Germinal center (tissue), 1 donor: ENCODE data around the gene CRAT.

Source experiments
- DNase-seq: peaks from one replicate; pipeline ENCODE4 v3.0.0; 2012; ENCODE audit warnings: mixed read lengths, low spot score

CRAT gene

GRCh38 chr9:129109952-129110739 is 447 bp downstream of the CRAT start:
- DNase-seq = peak; percentile 27

- no peak for DNase-seq
These were observed 1.1 kb downstream of the CRAT start for GRCh38 chr9:129109537-129109903.

DNA sequence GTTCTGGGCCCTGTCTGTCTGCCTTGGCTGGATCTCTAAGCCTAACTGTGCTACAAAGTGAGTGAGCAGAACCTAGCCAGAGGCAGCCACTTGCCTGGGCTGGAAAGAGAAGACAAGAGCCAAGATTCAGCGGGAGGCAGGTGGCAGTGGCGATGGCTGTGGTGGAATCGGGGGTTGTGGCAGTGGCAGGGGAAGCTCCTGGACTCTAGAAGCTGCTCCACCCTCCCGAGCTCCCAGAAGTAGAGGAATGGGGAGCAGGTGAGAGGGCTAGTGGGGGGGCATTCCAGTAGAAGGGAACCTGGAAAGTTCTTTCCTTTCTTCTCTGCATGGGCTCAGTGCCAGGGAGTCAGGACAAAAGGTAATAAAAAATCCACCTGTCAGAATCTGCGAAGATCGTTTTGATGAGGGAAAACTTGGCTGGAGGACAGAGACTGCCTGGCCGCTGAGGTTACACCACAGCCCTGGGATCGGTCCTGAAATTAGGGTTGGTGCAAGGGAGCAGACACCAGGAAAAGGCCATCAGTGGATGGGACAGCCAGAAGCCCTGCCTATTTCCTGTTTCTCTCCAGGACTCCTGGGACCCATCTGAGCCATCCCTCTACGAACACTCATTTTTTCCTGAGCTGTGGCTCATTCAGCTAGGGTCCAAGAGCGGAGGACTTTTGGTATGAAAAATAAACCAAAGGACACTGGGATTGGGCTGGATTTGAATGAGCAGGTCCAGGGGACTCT is 1.6 kb downstream of the CRAT start:
- no peak for DNase-seq

- DNase-seq = no peak
These were observed 2.3 kb downstream of the CRAT start for GRCh38 chr9:129108083-129108804.

DNA sequence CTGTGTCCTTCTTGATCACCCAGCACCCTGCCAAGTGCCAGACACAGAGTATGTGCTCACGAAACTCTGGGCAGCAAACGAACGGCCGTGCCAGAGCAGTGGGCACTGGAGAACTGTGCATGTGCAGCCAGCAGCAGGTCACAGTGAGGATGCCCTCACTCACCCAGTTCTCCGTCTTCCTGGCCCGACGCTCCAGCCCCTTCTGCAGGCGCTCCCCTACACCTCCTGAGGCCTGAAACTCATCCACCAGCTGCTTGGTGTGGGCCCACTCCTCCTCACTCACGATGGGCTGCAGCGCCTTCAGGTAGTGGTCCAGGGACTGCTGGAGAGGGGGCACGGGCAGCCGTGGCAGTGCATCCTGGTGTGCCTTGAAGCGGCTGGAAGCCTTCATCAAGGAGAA is 2.9 kb downstream of the CRAT start:
- DNase-seq = no peak

DNA sequence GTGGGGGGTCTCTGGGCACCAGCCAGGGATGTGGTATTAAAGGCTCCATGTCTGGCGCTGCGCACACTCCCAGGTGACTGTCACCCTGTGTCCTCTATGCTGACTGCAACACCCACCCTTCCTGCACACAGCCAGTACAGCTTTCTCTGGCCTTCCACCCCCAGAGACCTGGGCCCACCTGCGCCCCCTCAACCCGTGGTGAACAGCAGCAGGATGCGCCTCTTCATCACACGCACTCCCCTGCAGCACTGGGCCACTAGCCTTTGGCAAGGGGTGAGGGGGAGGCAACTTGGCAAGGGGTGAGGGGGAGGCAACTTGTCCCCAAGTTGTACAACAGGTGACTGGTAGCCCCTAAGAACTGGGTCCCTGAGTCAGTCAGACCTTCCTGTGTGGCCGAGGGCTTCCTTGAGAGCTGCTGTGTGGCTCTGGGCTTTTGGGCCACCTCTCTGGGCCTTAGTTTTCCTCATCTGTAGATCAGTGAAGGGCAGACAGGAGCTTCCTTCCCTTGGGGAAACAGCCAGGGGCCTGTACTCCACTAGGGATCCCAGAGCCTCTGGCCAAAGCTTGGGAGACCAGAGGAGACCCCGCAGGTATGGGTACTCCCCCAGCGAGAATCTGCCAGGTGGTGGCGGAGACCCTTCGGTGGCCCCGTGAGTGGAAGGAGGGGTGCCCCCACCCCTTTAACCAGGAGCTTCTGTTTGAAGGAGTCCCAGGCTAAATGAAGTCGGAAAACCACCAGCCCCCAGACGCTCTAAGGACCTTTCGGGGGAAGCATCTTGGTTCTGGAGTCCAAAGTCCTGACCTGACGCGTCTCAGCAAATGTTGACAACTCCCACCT is 4.5 kb downstream of the CRAT start:
- DNase-seq = no peak

- no peak for DNase-seq
These were observed 6.5 kb downstream of the CRAT start for GRCh38 chr9:129104051-129104450.

DNA sequence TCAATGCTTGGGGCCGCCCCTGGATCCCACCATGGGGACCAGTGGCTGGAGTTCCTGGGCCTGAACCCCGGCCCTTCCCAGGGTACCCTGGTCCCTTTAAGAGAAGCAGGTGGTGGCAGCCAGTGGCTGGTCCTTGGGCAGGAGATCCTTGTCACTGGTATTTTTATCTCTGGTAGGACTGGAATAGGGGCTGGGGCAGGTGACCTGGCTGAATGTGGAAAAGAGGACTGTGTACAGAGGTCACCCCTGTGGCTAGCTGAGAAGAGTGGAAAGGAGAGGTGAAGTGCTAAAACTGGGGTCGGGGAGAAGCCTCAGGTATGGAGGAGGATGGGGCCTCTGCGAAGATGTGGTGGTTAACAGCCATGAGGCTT is 7.0 kb downstream of the CRAT start:
- no peak for DNase-seq

- peak; percentile 42 for DNase-seq
These were observed 7.6 kb downstream of the CRAT start for GRCh38 chr9:129102791-129103594.

DNA sequence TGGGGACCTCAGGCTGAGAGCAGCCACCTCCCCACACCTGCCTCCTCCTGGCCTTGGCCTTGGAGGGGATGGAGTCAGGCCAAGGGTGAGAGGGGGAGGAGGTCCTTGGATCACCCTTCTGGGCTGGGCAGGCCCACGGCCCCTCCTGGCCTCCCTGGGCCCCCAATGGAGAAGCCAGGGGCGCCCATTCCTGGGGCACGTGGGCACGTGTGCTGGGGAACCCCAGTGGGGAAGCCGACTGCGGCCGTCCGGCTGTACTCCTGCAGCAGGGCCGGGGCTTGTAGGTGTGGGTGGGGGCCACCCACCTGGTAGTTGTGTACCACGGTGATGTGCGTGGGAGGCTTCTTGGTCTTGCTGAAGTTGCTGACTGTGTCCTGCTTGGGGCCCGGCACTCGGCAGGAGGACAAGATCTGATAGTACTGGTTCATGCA is 8.5 kb downstream of the CRAT start:
- DNase-seq = no peak

DNA sequence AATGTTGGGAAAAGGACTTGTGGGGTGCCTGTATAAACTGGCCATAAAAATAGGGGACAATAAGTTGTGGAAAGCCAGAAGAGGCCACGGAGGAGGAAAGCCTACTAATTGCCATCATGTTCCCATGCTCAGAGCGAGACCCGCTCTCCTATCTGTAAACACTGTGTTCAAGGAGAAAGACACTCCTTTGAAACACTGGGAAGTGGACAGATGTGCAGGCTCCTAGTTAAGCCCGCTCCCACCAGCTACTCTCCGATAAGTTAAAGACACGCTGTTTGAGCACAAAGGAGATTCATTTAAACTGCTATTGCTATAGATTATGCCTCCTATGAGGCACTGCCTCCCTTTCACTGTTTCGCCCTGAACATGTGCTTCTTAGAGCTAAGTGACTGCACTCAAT is 9.3 kb downstream of the CRAT start:
- no peak for DNase-seq

DNA sequence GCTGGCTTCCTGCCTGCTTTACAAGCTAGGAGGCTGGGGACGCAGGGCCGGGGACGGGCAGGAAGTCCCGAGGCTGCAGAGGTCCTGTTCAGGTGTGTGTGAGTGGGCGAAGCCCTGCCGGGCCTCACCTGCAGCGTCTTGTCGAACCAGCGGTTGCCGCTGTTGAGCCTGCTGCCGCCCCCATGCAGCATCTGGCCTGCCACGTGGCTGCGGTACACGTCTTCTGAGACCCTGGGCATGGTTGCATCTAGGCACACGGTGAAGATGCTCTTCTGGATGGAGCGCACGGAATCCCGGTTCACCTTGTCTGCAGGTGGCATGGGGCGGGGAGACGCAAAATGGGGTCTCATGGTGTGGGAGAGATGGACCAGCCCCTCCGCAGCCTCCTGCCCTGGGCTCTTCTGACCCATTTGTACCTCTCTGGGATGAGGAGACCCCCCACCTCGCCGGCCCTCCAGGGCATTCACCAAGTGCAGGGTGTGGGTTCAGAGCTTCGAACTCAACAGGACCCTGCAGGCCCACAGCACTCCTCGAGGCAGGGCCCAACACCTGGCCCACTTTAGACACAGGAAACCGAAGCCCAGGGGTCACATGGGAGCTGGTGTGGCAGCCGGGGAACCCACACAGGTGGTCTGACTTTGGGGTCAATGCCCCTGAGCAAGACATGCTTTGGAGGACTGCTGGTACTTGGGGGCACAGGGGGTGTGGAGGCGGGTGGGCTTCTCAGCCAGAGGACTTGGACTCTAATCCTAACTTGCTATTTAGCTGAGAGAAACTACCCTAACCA is 10.0 kb downstream of the CRAT start:
- DNase-seq = no peak

DNA sequence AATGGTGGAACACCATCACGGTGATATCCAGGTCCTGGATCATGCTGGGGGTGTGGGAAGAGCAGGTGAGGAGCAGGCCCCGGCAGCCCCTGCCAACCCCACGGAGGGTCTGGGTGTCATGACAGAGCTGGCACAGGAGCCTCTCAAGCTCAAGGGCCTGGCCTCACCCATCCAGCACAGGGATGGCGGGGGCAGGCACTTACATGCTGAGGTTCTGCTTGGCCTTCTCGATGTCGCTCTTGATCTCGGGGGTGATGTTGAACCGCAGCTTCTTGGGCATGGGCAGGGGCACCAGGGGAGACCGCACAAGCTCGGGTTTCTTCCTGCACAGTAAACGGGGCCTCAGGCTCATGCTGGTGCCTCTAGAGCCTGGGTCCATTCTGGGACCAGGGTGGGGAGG is 12.3 kb downstream of the CRAT start:
- no peak for DNase-seq

- no peak for DNase-seq
These were observed 12.8 kb downstream of the CRAT start for GRCh38 chr9:129097671-129098306.

DNA sequence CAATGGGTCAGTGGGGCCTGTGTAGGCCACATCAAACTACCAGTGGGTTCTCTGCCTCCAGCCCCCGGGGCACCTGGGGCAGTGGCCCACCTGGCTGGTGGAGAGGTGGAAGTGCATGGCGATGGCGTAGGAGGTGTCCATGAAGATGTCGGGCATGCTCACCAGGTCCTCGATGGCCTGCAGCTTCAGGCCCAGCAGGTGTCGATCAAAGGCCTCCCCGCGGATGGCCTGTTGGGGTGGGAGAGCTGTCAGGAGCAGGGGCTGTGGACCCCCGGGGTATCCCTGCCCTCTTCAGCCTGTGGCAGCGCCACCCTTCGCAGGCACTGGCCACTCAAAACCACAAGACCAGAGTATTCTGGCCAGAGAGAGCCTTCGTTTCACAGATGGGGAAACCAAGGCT is 14.7 kb downstream of the CRAT start:
- DNase-seq = no peak

DNA sequence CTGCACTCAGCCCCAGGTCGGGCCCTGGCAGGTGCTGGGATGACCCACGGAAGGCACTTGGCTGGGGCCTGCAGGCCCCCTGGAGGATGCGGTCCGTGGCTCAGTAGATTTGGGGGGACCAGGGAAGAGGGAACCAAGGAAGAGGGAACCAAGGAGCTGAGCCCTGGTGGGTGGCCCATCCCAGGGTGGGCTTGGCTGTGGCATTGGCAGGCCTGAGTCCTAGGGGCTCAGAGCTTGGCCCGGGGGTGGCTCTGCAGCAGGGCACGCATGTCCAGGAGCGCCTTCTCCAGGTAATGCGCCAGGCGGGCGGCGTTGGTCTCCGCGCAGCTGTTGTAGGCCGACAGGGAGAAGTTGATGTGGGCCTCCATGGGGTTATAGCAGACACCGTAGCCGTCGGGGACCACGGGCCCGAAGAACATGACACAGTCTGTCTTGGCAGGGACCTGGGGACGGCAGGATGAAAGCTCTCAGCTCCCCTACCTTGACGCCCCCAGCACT is 15.4 kb downstream of the CRAT start:
- DNase-seq = no peak

GRCh38 chr9:129094387-129095169 is 16.0 kb downstream of the CRAT start:
- no peak for DNase-seq

DNA sequence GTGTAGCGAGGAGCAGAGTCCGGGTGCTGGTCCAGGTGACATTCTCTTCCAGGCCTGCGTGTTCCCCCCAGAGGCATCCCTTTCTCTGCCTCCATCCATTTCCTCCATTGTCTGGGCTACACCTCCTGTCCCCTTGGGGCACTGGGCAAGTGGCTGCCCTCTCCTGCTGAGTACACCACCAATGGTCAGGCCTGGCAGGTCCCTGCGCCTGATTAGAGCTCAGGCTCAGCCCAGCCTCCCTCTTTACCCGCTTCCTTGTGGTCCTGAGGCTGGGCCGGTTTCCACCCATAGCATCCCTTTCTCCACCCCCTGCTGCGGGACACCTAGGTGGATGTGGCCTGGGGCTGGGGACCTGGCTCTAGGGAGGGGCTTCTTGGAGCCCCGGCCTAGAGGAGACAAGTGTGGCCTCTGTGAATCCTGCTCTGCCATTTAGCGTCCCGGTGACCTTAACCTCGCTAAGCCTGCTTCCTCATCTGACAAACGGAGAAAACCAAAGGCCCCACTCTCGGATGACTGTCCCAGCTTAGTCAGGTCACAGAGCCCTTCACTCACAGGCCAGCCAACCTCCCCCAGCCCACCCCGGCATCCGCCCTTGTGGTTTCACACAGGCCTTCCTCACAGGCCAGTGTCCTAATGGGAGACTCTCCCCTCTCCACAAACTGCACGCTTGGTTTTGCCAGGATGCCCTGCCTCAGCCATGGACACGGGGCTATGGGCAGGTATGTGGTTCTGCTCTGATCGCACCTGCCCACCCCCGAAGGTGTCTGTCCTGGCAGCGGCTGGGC is 16.8 kb downstream of the CRAT start:
- DNase-seq = no peak
